ENCODE measurements around the gene NUP160. TPM values are rescaled to one million over a fixed set of nuclear protein-coding genes. Genes with fewer than 3 reads are reported as not detected.

NUP160 gene
- total RNA-seq, 1 experiment from 2014 or later, result 46.3 TPM

Other genes with a start within 250 kb of the NUP160 start
- gene MTCH2, start 205.8 kb downstream of the NUP160 start, total RNA-seq (2021; ENCODE audit: unreplicated experiment), result 230 TPM
- gene AGBL2, start 133.0 kb downstream of the NUP160 start, total RNA-seq (2021; ENCODE audit: unreplicated experiment), result 6.8 TPM
- 68.3 TPM for gene FNBP4, start 81.0 kb downstream of the NUP160 start, total RNA-seq (2021; ENCODE audit: unreplicated experiment)
- 73.6 TPM for gene PTPRJ, start 132.2 kb upstream of the NUP160 start, total RNA-seq (2021; ENCODE audit: unreplicated experiment)

Measured in Panc1 (cell line).